ENCODE data around the gene KLF16.

The KLF16 gene

GRCh38 chr19:1830978-1831377 is 32.4 kb downstream of the KLF16 start:
- DNase-seq (ENCODE audit: low spot score): no peak
- TF ChIP-seq CTCF (IDR thresholded peaks at IDR 0.05; ENCODE audit: extremely low read depth, missing control alignments): no peak

GRCh38 chr19:1830568-1830967 is 32.8 kb downstream of the KLF16 start:
- TF ChIP-seq CTCF (IDR thresholded peaks at IDR 0.05; ENCODE audit: extremely low read depth, missing control alignments): no peak
- no peak for DNase-seq (ENCODE audit: low spot score)

GRCh38 chr19:1829958-1830357 is 33.4 kb downstream of the KLF16 start:
- no peak for TF ChIP-seq CTCF (IDR thresholded peaks at IDR 0.05; ENCODE audit: extremely low read depth, missing control alignments)
- DNase-seq (ENCODE audit: low spot score): no peak

GRCh38 chr19:1828279-1829238 is 34.8 kb downstream of the KLF16 start:
- TF ChIP-seq CTCF (IDR thresholded peaks at IDR 0.05; ENCODE audit: extremely low read depth, missing control alignments): no peak
- DNase-seq (ENCODE audit: low spot score): no peak

GRCh38 chr19:1827566-1828278 is 35.7 kb downstream of the KLF16 start:
- no peak for TF ChIP-seq CTCF (IDR thresholded peaks at IDR 0.05; ENCODE audit: extremely low read depth, missing control alignments)
- no peak for DNase-seq (ENCODE audit: low spot score)

GRCh38 chr19:1826557-1827521 is 36.5 kb downstream of the KLF16 start:
- no peak for DNase-seq (ENCODE audit: low spot score)

More at GRCh38 chr19:1826557-1827521, 36.5 kb downstream of the KLF16 start:
- TF ChIP-seq CTCF (IDR thresholded peaks at IDR 0.05; ENCODE audit: extremely low read depth, missing control alignments): no peak
